GM12801 (cell line): Measurements from ENCODE around the gene CHST4.

Experiments used
- CTCF ChIP-seq: IDR thresholded peaks from one replicate; pipeline ENCODE4 v1.5.1; 2011; ENCODE audit warnings: control low read depth; ENCODE audit not compliant: insufficient read length; ENCODE audit errors: extremely low read depth

Gene CHST4

GRCh38 chr16:71573387-71574094, 47.3 kb downstream of the CHST4 start:
- TF ChIP-seq CTCF = no peak

DNA sequence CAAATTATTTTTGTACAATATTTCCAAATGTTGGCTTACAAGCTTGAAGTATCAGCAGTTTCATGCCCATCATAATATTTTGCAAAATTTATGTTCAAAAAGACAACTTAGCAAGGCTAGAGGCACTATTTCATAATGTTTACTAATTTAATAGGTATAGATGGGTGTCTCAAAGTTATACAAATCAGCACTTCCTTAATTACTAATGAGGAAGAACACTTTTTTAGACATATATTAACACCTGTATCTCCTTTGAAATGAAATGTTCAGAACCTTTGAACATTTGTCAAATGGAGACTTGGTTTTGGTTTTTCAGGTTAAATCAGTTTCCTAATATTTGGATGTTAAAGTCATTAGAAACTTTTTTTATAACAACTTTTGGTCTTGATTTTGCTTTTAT, 48.5 kb downstream of the CHST4 start:
- TF ChIP-seq CTCF = no peak

DNA sequence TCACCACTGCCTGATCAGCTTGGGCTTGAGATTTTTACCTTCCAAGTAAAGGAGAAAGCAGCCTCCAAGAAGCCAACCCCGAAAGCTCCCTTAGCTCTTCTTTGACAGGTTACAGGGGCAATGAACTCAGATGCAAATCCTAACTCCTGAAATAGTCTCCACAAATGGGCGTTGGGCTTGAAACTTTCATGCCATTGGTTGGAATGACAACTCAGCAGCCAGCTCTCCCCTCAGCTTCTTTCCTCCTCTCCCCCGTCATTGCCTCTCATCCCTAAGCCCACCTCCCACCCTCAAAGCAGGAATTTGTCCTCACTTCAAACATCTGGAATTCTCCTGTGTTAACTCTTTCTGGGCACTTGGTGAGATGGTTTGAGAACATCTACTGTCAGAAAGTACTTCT, 50.7 kb downstream of the CHST4 start, which contains the start of gene TAT:
TAT (minus strand) TSS at position 122 of the 400 bp plus-strand sequence. CDS start 677 bp downstream, outside the sequence.
- TF ChIP-seq CTCF = no peak

DNA sequence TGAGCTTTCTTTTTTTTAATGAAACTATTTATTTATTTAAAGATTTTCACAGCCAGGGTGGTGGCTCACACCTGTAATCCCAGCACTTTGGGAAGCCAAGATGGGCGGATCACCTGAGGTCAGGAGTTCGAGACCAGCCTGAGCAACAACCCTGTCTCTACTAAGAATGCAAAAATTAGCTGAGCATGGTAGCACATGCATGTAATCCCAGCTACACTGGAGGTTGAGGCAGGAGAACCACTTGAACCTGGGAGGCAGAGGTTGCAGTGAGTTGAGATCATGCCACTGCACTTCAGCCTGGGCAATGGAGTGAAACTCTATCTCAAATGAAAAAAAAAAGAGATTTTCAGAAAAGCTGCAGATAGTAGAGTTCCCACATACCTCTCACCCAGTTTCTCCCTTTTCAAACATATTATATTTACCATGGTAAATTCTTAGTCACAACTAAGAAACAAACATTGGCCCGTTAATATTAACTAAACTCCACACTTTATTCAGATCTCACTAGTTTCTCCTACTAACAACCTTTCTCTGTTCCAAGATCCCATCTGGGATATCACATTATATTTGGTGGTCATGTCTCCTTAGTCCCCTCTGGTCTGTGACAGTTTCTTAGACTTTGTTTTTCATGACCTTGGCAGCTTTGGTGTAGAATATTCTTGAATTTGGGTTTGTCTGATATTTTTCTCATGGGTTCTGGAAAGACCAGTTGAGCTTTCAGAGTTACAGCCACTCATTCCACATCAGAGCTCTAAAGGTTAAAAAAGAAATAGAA, 58.5 kb downstream of the CHST4 start:
- no peak for TF ChIP-seq CTCF

DNA sequence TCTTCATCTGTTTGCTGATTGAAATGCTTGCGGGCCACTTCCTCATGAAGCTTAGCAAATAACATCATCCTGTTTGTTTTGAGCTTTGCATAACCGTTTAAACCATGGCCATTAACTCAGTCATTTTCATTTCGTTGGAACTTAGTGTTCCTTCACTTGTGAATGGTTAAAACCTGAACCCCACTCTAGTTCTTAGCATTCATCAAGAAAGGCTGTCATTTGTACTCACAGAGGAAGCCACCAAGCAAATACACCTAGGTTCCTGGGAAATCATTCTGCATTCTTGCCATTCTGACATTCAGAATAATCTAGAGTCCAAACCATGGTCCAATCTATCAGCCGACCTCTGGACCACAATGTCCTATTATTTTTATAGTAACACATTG, 59.1 kb downstream of the CHST4 start:
- no peak for TF ChIP-seq CTCF
